Left kidney (tissue), 2 donors: Measurements from ENCODE around the gene SHMT2. TPM values are rescaled to one million over a fixed set of nuclear protein-coding genes. Genes with fewer than 3 reads are reported as not detected.

Source experiments
- DNase-seq: peaks from one replicate; pipeline ENCODE4 v3.0.0-alpha.2; 2013
- polyA plus RNA-seq: library from polyadenylated mRNA; unstranded; fragments of 120-200 nt; gene quantifications from one replicate; pipeline ENCODE4 v1.2.1, GENCODE V29; 2013; ENCODE audit not compliant: insufficient read length

SHMT2 gene
- polyA plus RNA-seq, 1 donor, result 71.6 TPM

GRCh38 chr12:57195611-57196371 is 33.7 kb upstream of the SHMT2 start:
- DNase-seq, result no peak

- no peak for DNase-seq
Measured at GRCh38 chr12:57196439-57196838, 33.1 kb upstream of the SHMT2 start.

- DNase-seq, result no peak
Measured at GRCh38 chr12:57196956-57197355, 32.6 kb upstream of the SHMT2 start.

GRCh38 chr12:57198329-57198728 is 31.2 kb upstream of the SHMT2 start:
- no peak for DNase-seq

- DNase-seq, result no peak
Measured at GRCh38 chr12:57199191-57199590, 30.3 kb upstream of the SHMT2 start.

- DNase-seq, result no peak
Measured at GRCh38 chr12:57200497-57200896, 29.0 kb upstream of the SHMT2 start.

- DNase-seq, result no peak
Measured at GRCh38 chr12:57201219-57201618, 28.3 kb upstream of the SHMT2 start.

- DNase-seq, result no peak
Measured at GRCh38 chr12:57201631-57202030, 27.9 kb upstream of the SHMT2 start.

GRCh38 chr12:57202321-57202720 is 27.2 kb upstream of the SHMT2 start:
- no peak for DNase-seq

- DNase-seq, result no peak
Measured at GRCh38 chr12:57203201-57203600, 26.3 kb upstream of the SHMT2 start.

GRCh38 chr12:57203791-57204190 is 25.7 kb upstream of the SHMT2 start:
- no peak for DNase-seq

- no peak for DNase-seq
Measured at GRCh38 chr12:57204454-57204853, 25.1 kb upstream of the SHMT2 start.

GRCh38 chr12:57205186-57205585 is 24.3 kb upstream of the SHMT2 start:
- DNase-seq, result no peak

GRCh38 chr12:57205931-57206330 is 23.6 kb upstream of the SHMT2 start:
- DNase-seq, result no peak

- no peak for DNase-seq
Measured at GRCh38 chr12:57207731-57208630, 21.5 kb upstream of the SHMT2 start.

- no peak for DNase-seq
Measured at GRCh38 chr12:57208631-57209282, 20.8 kb upstream of the SHMT2 start.

- no peak for DNase-seq
Measured at GRCh38 chr12:57209916-57210315, 19.6 kb upstream of the SHMT2 start.

GRCh38 chr12:57210461-57210860 is 19.1 kb upstream of the SHMT2 start:
- DNase-seq, result no peak

- DNase-seq, result no peak
Measured at GRCh38 chr12:57210926-57211692, 18.4 kb upstream of the SHMT2 start.

GRCh38 chr12:57211791-57212700 is 17.5 kb upstream of the SHMT2 start:
- no peak for DNase-seq

- DNase-seq, result no peak
Measured at GRCh38 chr12:57212701-57213057, 16.8 kb upstream of the SHMT2 start.
